Chondrocyte (in vitro differentiated cells): Measurements from ENCODE around the gene OR2T1. TPM values are rescaled to one million over a fixed set of nuclear protein-coding genes. Genes with fewer than 3 reads are reported as not detected.

Experiments used
- DNase-seq: peaks from one replicate; pipeline ENCODE4 v3.0.0; 2021; ENCODE audit warnings: mixed read lengths, low spot score
- H3K27ac Mint-ChIP-seq: one replicate; pipeline ENCODE4 v1.8.0; 2021; ENCODE audit warnings: mild to moderate bottlenecking, moderate library complexity, mixed read lengths; ENCODE audit not compliant: unreplicated experiment
- H3K27me3 Mint-ChIP-seq: 2 replicates; pipeline ENCODE4 v1.8.0; 2021; ENCODE audit warnings: low read depth, mixed read lengths
- H3K36me3 Mint-ChIP-seq: 2 replicates; pipeline ENCODE4 v1.8.0; 2021; ENCODE audit warnings: low read depth, mixed read lengths
- H3K4me1 Mint-ChIP-seq: 2 replicates; pipeline ENCODE4 v1.8.0; 2021; ENCODE audit warnings: low read depth, mild to moderate bottlenecking, mixed read lengths
- H3K4me3 Mint-ChIP-seq: one replicate; pipeline ENCODE4 v1.8.0; 2021; ENCODE audit warnings: mild to moderate bottlenecking, moderate library complexity, mixed read lengths; ENCODE audit not compliant: unreplicated experiment
- H3K9me3 Mint-ChIP-seq: 2 replicates; pipeline ENCODE4 v1.8.0; 2021; ENCODE audit warnings: low read depth, mixed read lengths
- total RNA-seq: library from RNA; stranded (reverse); gene quantifications from 3 replicates; pipeline ENCODE4 v1.2.1, GENCODE V29; 2021
- TF ChIP-seq, protein P1 (sequence below): fragments of 200-600 bp; sonication (generic); IDR thresholded peaks from 2 replicates; pipeline ENCODE4 v1.5.0; 2021; ENCODE audit warnings: antibody characterized with exemption, mild to moderate bottlenecking, moderate library complexity

OR2T1 gene
- total RNA-seq, 1 donor from 2014 or later: not detected

- no peaks in the 10 kb centered on the region for H3K4me1 Mint-ChIP-seq
These were observed 9.8 kb upstream of the OR2T1 start for GRCh38 chr1:248393050-248393449.

DNA sequence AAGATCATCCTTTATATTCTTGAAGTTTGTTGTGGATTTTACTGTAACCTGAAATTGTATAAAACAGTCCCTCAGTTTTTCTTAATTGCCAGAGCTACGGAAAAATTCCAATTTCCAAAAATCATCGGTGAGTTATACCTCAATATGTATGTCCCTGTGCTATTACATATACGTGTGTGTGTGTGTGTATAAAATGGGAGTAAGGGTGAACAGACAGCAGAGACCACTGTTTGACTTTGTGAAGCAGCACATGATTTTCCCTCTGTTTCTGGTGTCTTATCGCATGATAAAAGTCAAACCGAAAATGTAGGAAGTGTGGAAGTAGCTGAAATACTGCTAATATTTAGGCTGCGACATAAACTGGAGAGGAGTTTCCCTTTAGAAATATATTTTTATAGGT is 1.2 kb downstream of the OR2T1 start:
- Mint-ChIP-seq H3K36me3 (no peaks in the 10 kb centered on the region), H3K9me3 (peaks cover 18% of the 10 kb centered on the region), H3K27me3 (no peaks in the 10 kb centered on the region), H3K4me1 (no peaks in the 10 kb centered on the region), H3K27ac (no peak overlapping the region), H3K4me3 (no peak overlapping the region)
- DNase-seq: no peak
- TF ChIP-seq, protein P1, sequence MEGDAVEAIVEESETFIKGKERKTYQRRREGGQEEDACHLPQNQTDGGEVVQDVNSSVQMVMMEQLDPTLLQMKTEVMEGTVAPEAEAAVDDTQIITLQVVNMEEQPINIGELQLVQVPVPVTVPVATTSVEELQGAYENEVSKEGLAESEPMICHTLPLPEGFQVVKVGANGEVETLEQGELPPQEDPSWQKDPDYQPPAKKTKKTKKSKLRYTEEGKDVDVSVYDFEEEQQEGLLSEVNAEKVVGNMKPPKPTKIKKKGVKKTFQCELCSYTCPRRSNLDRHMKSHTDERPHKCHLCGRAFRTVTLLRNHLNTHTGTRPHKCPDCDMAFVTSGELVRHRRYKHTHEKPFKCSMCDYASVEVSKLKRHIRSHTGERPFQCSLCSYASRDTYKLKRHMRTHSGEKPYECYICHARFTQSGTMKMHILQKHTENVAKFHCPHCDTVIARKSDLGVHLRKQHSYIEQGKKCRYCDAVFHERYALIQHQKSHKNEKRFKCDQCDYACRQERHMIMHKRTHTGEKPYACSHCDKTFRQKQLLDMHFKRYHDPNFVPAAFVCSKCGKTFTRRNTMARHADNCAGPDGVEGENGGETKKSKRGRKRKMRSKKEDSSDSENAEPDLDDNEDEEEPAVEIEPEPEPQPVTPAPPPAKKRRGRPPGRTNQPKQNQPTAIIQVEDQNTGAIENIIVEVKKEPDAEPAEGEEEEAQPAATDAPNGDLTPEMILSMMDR: no peak

More at GRCh38 chr1:248393050-248393449, 9.8 kb upstream of the OR2T1 start:
- no peaks in the 10 kb centered on the region for H3K36me3 Mint-ChIP-seq
- no peak for DNase-seq
- no peaks in the 10 kb centered on the region for H3K27me3 Mint-ChIP-seq
- TF ChIP-seq, protein P1: no peak
- no peak overlapping the region for H3K27ac Mint-ChIP-seq
- no peak overlapping the region for H3K4me3 Mint-ChIP-seq
- peaks cover 64% of the 10 kb centered on the region for H3K9me3 Mint-ChIP-seq

GRCh38 chr1:248406721-248407692 is 4.2 kb downstream of the OR2T1 start:
- TF ChIP-seq, protein P1: no peak

DNA sequence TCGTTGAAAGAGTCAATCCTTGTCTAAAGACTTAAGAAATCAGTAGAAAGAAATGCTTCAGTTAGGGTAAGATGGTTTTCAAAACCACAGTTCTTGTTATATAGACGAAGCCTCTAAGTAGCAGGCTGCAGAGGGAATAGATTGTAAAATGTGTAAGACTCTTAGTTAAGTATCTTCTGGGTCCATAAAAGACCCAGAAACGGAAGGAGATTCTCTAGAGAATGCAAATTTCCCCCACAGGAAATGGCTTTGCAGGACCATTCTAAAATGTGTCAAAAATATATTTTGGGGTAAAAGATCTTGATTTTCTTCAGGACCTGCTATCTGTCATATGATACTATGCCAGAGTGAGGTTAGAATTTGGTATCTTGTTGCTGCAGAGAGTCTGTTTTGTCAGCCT is 13.4 kb downstream of the OR2T1 start:
- no peaks in the 10 kb centered on the region for H3K36me3 Mint-ChIP-seq
- no peaks in the 10 kb centered on the region for H3K27me3 Mint-ChIP-seq
- TF ChIP-seq, protein P1: no peak
- H3K4me1 Mint-ChIP-seq: no peaks in the 10 kb centered on the region
- no peak for DNase-seq
- no peak overlapping the region for H3K4me3 Mint-ChIP-seq
- H3K9me3 Mint-ChIP-seq: peaks cover 57% of the 10 kb centered on the region
- H3K27ac Mint-ChIP-seq: no peak overlapping the region

More at GRCh38 chr1:248406721-248407692, 4.2 kb downstream of the OR2T1 start:
- DNase-seq: no peak
- no peaks in the 10 kb centered on the region for H3K4me1 Mint-ChIP-seq
- peaks cover 40% of the 10 kb centered on the region for H3K9me3 Mint-ChIP-seq
- H3K4me3 Mint-ChIP-seq: no peak overlapping the region
- H3K27me3 Mint-ChIP-seq: no peaks in the 10 kb centered on the region
- no peaks in the 10 kb centered on the region for H3K36me3 Mint-ChIP-seq
- H3K27ac Mint-ChIP-seq: no peak overlapping the region

- H3K4me1 Mint-ChIP-seq: no peaks in the 10 kb centered on the region
These were observed 15.0 kb downstream of the OR2T1 start for GRCh38 chr1:248417854-248418253.

More at GRCh38 chr1:248417854-248418253, 15.0 kb downstream of the OR2T1 start:
- no peaks in the 10 kb centered on the region for H3K27me3 Mint-ChIP-seq
- H3K9me3 Mint-ChIP-seq: peaks cover 55% of the 10 kb centered on the region
- no peak for DNase-seq
- TF ChIP-seq, protein P1: no peak
- H3K4me3 Mint-ChIP-seq: no peak overlapping the region
- no peak overlapping the region for H3K27ac Mint-ChIP-seq
- H3K36me3 Mint-ChIP-seq: no peaks in the 10 kb centered on the region
